22Rv1 (cell line): ENCODE data around the gene SBSN.

ENCODE experiments used
- H3K27ac ChIP-seq: fragments of 450-650 bp; 2 replicates; pipeline ENCODE4 v1.5.1; 2017
- ZFX ChIP-seq: fragments of 450-650 bp; IDR thresholded peaks from 2 replicates; pipeline ENCODE4 v1.6.1; 2017; ENCODE audit warnings: antibody characterized with exemption, borderline replicate concordance
- TF ChIP-seq, protein P1 (sequence below): fragments of 450-650 bp; IDR thresholded peaks from 2 replicates; pipeline ENCODE4 v1.5.1; 2017; ENCODE audit warnings: mild to moderate bottlenecking

SBSN gene

DNA sequence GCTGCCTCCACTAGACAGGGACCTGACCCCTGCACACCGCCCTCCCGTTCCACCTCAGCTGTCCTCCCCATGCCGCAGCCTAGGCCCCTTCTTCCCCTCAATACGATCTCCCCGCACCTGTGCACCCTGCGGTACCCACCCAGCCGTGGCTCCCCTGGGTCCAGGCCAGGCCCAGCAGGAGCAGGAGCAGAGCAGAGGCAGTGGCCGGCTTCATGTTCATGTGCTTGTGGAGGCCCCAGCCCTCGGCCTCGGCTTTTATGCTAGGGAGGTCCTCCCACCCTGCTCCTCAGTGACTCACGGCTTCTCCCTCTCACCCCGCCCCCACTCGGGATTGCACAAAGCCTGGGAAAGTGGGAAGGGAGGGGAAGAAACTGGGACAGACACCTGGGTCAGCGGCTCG lies 26.4 kb downstream of the SBSN start:
- H3K27ac ChIP-seq = no peak overlapping the region
- TF ChIP-seq, protein P1, sequence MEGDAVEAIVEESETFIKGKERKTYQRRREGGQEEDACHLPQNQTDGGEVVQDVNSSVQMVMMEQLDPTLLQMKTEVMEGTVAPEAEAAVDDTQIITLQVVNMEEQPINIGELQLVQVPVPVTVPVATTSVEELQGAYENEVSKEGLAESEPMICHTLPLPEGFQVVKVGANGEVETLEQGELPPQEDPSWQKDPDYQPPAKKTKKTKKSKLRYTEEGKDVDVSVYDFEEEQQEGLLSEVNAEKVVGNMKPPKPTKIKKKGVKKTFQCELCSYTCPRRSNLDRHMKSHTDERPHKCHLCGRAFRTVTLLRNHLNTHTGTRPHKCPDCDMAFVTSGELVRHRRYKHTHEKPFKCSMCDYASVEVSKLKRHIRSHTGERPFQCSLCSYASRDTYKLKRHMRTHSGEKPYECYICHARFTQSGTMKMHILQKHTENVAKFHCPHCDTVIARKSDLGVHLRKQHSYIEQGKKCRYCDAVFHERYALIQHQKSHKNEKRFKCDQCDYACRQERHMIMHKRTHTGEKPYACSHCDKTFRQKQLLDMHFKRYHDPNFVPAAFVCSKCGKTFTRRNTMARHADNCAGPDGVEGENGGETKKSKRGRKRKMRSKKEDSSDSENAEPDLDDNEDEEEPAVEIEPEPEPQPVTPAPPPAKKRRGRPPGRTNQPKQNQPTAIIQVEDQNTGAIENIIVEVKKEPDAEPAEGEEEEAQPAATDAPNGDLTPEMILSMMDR = no peak
- TF ChIP-seq ZFX = no peak

DNA sequence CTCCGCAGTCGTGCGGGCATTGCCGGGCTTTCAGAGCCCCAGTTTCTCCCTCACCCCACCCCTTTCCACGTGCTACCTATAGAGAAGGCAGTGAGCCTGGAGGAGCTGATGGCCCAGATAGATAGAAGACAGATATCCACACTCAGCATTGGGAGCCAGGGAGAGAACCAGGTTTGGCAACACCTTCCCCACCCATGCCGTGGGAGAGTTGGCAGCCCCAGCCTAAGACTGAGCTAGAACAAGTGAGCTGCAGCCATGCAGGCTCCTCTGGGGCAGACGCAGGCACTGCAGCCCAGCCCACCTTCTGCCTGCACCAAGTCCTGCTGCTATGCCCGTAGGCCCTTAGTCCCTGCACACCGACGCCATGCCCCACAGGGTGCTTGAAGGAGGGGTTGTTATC lies 27.5 kb downstream of the SBSN start:
- TF ChIP-seq, protein P1 = no peak
- no peak for TF ChIP-seq ZFX
- H3K27ac ChIP-seq = no peak overlapping the region

DNA sequence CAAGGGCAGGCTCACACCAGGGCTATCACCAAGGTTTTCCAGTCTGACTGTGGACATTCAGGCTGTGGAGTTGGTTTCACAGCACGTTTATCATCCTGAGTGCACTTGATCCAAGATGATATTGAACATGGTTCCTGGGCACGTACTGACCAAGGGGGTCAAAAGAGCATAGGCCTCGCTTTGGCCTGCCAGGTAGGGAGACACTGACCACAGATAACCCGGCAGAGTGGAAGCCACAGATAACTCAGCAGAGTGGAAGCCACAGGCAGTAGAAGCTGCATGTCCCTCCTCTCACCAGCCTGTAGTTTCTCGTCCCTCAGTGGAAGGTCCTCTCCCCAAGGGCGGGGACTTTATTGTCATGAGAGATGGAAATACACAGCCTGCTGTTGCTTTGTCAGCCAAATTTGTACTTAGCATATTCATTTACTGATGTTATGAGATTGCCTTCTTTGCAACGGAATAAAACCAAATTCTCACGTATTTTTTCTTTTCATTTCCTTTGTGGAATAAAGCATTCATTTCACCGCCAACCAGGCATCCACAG lies 29.1 kb downstream of the SBSN start:
- H3K27ac ChIP-seq = no peak overlapping the region
- TF ChIP-seq, protein P1 = no peak
- TF ChIP-seq ZFX = no peak

DNA sequence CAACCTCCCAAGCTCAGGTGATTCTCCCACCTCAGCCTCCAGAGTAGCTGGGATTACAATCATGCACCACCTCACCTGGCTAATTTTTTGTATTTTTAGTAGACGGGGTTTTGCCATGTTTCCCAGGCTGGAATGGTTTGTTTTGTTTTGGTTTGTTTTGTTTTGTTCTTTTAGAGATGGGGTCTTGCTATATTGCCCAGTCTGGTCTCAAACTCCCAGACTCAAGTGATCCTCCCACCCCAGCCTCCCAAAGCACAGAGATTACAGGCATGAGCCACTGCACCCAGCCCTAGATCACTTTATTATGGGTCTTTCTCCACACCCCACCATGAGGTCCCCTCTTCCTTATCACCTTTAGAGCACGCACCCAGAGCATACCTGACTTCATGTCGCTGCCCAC lies 29.9 kb downstream of the SBSN start:
- TF ChIP-seq ZFX = no peak
- TF ChIP-seq, protein P1 = no peak
- no peak overlapping the region for H3K27ac ChIP-seq

DNA sequence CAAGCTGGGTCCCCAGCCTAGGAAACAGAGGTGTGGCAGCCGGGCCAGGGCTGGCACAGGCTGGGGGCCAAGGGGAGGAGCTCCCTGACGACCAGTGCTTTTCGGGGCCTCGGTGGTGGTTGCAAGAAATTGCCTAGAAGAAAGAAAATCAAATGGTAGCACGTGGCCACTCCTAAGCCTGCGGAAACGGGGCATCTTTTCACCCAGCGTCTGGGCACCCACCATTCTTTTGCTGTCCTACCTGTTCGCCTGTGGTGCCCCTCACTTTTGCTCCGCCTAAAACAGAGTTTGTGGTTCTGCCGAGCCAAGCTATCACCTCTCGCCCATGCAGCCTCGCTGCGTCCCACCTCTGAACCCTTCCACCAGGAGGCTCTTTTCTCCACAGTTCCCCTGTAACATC lies 30.7 kb downstream of the SBSN start:
- TF ChIP-seq ZFX = no peak
- TF ChIP-seq, protein P1 = no peak
- no peak overlapping the region for H3K27ac ChIP-seq

DNA sequence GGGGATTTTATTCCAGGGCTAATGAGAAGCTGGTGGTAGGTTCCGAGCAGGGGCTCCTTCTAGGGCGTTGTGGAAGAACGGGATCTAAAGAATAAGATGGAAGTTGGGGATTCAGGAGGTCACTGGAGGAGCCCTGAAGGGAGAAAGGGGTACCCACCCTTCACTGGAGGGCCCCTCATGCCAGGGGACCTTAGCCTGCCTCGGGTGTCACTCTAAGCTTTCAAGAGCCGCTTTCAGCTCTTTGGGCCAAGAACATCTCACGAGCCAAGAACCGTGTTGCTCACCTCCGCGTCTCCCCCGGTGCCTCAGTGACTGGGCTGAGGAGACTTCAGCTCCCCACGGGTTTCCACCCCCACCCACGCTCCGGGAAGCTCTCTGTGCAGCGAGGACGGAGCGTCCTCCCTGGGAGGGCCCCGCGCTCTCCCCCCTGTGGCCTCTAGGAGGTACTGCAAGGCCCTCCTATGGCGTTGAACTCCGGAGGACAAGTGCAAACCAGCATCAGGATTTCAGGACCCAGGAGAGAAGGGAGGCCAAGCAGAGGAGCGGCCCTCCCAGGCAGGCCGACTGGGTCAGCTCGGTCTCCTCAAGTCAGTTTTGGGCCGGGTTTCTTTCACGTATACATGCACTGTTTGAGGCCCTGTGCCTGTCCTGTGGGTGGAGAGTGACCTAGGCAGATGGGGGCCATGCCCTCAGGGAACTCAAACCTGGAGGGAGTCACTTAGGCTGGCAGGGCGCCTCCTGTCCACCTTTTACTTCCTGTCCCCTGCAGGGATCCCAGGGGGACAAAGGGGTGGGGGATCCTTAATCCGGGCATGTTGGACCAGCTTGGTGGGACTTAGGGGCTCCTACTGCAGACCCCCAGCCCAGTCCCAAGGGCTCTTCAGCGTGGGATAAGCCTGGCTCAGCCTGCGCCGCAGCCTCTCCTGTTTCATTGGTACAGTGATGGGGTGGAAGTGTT lies 32.7 kb downstream of the SBSN start:
- no peak overlapping the region for H3K27ac ChIP-seq
- no peak for TF ChIP-seq ZFX
- TF ChIP-seq, protein P1 = peak; percentile 94

DNA sequence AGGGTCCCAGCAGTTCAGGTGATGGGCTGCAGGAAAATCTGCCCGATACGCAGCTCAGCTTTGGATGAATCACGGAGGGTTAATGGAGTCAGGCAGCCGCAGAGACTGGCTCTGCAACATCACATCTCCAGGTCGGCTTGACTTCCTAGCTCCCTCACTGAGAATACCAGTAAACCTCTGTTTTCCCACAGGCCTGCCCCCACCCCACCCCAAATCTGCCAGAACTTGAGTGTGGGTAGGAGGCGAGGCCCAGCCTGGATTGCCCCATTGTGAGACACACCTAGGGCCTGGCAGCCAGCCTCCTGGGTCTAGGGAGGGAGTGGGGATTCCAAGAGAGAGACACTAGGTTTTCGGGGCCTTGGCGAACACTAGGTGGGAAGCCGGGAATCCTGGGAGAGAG lies 34.1 kb downstream of the SBSN start:
- H3K27ac ChIP-seq = no peak overlapping the region

More for the DNA sequence above, 34.1 kb downstream of the SBSN start:
- TF ChIP-seq, protein P1 = no peak
- no peak for TF ChIP-seq ZFX
